Measurements from ENCODE around the gene MSH5. TPM values are rescaled to one million over a fixed set of nuclear protein-coding genes. Genes with fewer than 3 reads are reported as not detected.
"Not testable (repeated sequence)": the region's sequence is repeated elsewhere in the genome, so short reads cannot be mapped to it uniquely, and the experiment has no call there.

The MSH5 gene
- total and polyA plus RNA-seq, 7 donors = 1.4 to 3.0 (median 1.8) TPM

DNA sequence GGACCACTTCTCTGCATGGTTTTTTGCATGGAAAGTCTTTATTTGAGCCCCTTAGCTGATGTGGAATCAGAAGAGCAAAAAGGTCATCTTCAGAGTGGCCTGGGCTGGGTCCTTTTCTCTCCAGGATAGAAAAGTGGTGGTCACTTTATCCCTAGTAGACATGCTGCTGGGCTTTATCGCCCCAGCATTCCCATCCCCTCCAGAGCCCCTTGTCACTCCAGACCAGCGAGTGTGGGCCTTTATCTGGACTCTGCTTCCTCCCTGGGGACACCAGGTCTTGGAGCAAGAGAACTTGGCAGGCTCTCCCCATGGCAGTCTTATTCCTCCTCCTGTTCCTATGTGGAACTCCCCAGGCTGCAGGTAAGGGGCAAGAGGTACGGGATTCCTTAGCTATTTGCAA lies 33.2 kb upstream of the MSH5 start, which contains the start of gene LY6G6F:
LY6G6F (plus strand) TSS at position 268 of the 400 bp plus-strand sequence; CDS start at position 309, 41 bp downstream.
- TF ChIP-seq, protein P1, sequence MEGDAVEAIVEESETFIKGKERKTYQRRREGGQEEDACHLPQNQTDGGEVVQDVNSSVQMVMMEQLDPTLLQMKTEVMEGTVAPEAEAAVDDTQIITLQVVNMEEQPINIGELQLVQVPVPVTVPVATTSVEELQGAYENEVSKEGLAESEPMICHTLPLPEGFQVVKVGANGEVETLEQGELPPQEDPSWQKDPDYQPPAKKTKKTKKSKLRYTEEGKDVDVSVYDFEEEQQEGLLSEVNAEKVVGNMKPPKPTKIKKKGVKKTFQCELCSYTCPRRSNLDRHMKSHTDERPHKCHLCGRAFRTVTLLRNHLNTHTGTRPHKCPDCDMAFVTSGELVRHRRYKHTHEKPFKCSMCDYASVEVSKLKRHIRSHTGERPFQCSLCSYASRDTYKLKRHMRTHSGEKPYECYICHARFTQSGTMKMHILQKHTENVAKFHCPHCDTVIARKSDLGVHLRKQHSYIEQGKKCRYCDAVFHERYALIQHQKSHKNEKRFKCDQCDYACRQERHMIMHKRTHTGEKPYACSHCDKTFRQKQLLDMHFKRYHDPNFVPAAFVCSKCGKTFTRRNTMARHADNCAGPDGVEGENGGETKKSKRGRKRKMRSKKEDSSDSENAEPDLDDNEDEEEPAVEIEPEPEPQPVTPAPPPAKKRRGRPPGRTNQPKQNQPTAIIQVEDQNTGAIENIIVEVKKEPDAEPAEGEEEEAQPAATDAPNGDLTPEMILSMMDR (IDR thresholded peaks at IDR 0.05) = no peak
- DNase-seq (no peak), ATAC-seq (no peak)

DNA sequence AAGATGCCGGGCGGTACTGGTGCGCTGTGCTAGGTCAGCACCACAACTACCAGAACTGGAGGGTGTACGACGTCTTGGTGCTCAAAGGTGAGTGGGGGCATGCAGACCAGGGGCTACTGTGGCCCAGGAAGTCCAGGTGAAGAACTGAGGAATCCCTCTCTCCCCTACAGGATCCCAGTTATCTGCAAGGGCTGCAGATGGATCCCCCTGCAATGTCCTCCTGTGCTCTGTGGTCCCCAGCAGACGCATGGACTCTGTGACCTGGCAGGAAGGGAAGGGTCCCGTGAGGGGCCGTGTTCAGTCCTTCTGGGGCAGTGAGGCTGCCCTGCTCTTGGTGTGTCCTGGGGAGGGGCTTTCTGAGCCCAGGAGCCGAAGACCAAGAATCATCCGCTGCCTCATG lies 32.1 kb upstream of the MSH5 start:
- Histone ChIP-seq H3K36me3 (ENCODE audit: insufficient read depth in 1 of 2, low read depth in 1 of 2) (no peaks in the 10 kb centered on the region), H3K27ac (no peak overlapping the region), H3K9me3 (no peaks in the 10 kb centered on the region), H3K4me3 (no peak overlapping the region), H3K4me1 (peaks cover 5% of the 10 kb centered on the region), H3K27me3 (ENCODE audit: insufficient read depth in 3 of 3, low read length in 2 of 3) (no peaks in the 10 kb centered on the region)
- ATAC-seq (no peak), DNase-seq (no peak)
- WGBS, 3 donors = 82 to 89% (median 88%) methylated on average over 10 of the region's 10 CpGs
- intact Hi-C loops (cut with DNase I) = no loop called here
- TF ChIP-seq, protein P1 (IDR thresholded peaks at IDR 0.05) = no peak

More for the DNA sequence above, 33.2 kb upstream of the MSH5 start, which contains the start of gene LY6G6F:
- Histone ChIP-seq H3K36me3 (ENCODE audit: insufficient read depth in 1 of 2, low read depth in 1 of 2) (no peaks in the 10 kb centered on the region), H3K4me3 (no peak within 1 kb of the TSS), H3K27me3 (ENCODE audit: insufficient read depth in 3 of 3, low read length in 2 of 3) (no peaks in the 10 kb centered on the region), H3K9me3 (no peaks in the 10 kb centered on the region), H3K4me1 (peaks cover 12% of the 10 kb centered on the region), H3K27ac (no peak within 1 kb of the TSS)
- 32 to 57% (median 46%) methylated on average over 3 of the region's 3 CpGs for WGBS, 3 donors
- intact Hi-C loops (cut with DNase I) = no loop called here

DNA sequence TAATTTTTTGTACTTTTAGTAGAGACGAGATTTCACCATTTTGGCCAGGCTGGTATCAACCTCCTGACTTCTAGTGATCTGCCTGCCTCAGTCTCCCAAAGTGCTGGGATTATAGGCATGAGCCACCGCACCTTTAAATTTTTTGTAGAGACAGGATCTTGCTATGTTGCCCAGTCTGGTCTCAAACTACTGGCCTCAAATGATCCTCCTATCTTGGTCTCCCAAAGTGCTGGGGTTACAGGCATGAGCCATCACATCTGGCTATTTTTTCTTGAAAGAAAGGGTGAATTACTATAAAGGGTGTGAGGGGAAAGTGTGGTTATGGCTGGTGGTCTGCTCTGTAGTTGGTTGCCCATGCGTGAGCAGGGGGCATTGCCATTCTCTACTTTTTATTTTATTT lies 31.6 kb upstream of the MSH5 start:
- DNase-seq (no peak), ATAC-seq (no peak)
- H3K27ac ChIP-seq = no peak overlapping the region
- H3K4me3 ChIP-seq = no peak overlapping the region
- WGBS, 3 donors = 91 to 97% (median 95%) methylated on average over 3 of the region's 3 CpGs
- peaks cover 5% of the 10 kb centered on the region for H3K4me1 ChIP-seq
- intact Hi-C loops (cut with DNase I) = no loop called here
- no peaks in the 10 kb centered on the region for H3K9me3 ChIP-seq
- TF ChIP-seq, protein P1 (IDR thresholded peaks at IDR 0.05) = no peak
- no peaks in the 10 kb centered on the region for H3K27me3 ChIP-seq (ENCODE audit: insufficient read depth in 3 of 3, low read length in 2 of 3)
- no peaks in the 10 kb centered on the region for H3K36me3 ChIP-seq (ENCODE audit: insufficient read depth in 1 of 2, low read depth in 1 of 2)

DNA sequence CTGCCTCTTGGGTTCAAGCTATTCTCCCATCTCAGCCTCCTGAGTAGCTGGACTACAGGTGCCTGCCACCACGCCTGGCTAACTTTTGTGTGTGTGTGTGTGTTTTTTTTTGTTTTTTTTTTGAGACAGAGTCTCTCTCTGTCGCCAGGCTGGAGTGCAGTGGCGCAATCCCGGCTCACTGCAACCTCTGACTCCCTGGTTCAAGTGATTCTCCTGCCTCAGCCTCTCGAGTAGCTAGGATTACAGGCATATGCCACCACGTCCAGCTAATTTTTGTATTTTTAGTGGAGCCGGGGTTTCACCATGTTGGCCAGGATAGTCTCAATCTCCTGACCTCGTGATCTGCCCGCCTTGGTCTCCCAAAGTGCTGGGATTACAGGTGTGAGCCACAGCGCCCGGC lies 30.6 kb upstream of the MSH5 start:
- H3K27ac ChIP-seq; intact Hi-C loops (cut with DNase I); ATAC-seq; H3K4me3 ChIP-seq; H3K9me3 ChIP-seq; H3K4me1 ChIP-seq; H3K36me3 ChIP-seq (ENCODE audit: insufficient read depth in 1 of 2, low read depth in 1 of 2); H3K27me3 ChIP-seq (ENCODE audit: insufficient read depth in 3 of 3, low read length in 2 of 3); DNase-seq: not testable (repeated sequence)
- WGBS, 3 donors = 91 to 94% (median 91%) methylated on average over 11 of the region's 11 CpGs

DNA sequence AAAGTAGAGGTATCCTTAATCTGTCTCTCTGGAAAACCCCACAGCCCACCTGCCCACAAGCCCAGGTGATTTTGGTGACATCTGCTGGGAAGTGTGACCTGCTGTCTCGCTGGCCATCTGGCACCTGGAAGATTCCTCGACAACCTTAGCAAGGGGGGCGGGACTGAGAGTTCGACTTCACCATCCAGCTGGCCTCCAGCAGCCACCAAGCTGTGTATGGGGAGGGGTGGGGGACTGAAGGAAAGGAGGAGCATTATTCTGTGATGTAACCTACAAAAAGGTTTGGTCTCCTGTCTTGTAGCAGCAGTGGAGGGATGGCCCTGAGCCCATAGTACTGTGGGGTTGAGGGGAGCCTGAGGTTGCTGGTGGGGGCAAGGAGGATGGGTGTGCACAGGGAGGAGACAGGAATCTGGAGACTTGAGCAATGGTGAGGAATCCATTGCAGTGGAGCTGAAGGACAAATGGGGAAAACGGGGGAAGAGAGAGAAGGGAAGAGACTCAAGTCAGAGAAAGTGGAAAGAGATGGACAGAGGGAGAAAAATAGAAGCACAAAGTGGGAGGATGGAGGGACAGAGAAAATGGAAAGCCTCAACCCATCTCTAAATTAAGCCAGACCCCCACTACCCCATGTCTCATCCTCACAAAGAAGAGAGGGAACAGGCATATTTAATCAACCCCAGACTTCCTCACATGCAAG lies 29.1 kb upstream of the MSH5 start:
- TF ChIP-seq, protein P1 (IDR thresholded peaks at IDR 0.05) = no peak
- Histone ChIP-seq H3K4me3 (no peak overlapping the region), H3K27ac (no peak overlapping the region), H3K27me3 (ENCODE audit: insufficient read depth in 3 of 3, low read length in 2 of 3) (no peaks in the 10 kb centered on the region), H3K36me3 (ENCODE audit: insufficient read depth in 1 of 2, low read depth in 1 of 2) (no peaks in the 10 kb centered on the region), H3K4me1 (no peaks in the 10 kb centered on the region), H3K9me3 (no peaks in the 10 kb centered on the region)
- intact Hi-C loops (cut with DNase I) = no loop called here
- ATAC-seq = no peak
- no peak for DNase-seq
- WGBS, 3 donors = 49 to 61% (median 57%) methylated on average over 5 of the region's 5 CpGs

All from psoas muscle (tissue), 8 donors.